HG03060 (cell line): ENCODE measurements around the gene SMIM27.
A peak's percentile ranks its signal among the peaks of the same experiment; 100 is the strongest.
"Not testable (repeated sequence)": the region's sequence is repeated elsewhere in the genome, so short reads cannot be mapped to it uniquely, and the experiment has no call there.

Experiments used
- ATAC-seq: cut with Tn5 transposase; IDR thresholded peaks from one replicate; pipeline ENCODE4 v1.9.1; 2021; ENCODE audit warnings: low read depth, moderate number of reproducible peaks; ENCODE audit not compliant: unreplicated experiment

Gene SMIM27

GRCh38 chr9:32552172-32552872, at the start of gene SMIM27, which contains the start of gene TOPORS:
Gene SMIM27 (plus strand): TSS chr9:32552327. CDS start chr9:32552435, 108 bp downstream.
Gene TOPORS (minus strand): TSS chr9:32552586. CDS start chr9:32552436, 150 bp downstream.
- ATAC-seq = peak; percentile 51

DNA sequence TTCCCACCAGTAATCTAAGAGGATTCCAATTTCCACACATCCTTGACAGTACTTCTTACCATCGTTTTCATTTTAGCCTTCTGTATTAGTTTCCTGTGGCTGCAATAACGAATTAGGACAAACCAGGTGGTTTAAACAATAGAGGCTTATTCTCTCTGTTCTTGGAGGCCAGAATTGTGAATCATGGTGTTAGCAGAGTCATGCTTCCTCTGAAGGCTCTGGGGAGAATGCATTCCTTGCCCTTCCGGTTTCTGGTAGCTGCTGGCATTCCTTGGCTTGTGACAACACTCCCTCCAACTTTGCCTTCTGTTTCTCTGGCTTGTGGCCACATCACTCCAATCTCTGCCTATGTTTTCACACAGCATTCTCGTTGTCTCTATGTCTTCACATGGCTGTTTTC, 49.7 kb upstream of the SMIM27 start:
- ATAC-seq = no peak

- ATAC-seq = no peak
Observed at GRCh38 chr9:32503008-32503407, 49.1 kb upstream of the SMIM27 start.

- no peak for ATAC-seq
Observed at GRCh38 chr9:32508728-32509127, 43.4 kb upstream of the SMIM27 start.

- no peak for ATAC-seq
Observed at GRCh38 chr9:32516241-32516640, 35.9 kb upstream of the SMIM27 start.

DNA sequence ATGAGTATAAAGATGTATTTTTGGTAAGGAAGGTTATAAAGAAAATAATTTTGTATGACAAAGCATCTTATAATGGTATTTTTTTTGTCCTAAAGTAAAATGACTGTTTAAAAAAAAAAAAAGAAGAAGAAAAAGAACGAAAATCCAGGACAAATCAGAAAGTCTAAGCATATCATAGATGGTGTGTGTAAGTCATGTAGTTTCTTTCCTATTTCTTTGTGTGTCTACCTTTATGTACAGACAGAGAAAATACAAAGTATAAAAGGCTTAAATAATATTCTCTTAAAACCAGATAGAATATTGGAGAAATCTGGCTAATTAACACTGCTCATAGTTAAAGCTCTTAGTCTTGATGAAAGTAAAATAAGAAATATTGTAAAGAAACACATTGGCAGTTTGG, 33.9 kb upstream of the SMIM27 start:
- no peak for ATAC-seq

- no peak for ATAC-seq
Observed at GRCh38 chr9:32523910-32524309, 28.2 kb upstream of the SMIM27 start.

DNA sequence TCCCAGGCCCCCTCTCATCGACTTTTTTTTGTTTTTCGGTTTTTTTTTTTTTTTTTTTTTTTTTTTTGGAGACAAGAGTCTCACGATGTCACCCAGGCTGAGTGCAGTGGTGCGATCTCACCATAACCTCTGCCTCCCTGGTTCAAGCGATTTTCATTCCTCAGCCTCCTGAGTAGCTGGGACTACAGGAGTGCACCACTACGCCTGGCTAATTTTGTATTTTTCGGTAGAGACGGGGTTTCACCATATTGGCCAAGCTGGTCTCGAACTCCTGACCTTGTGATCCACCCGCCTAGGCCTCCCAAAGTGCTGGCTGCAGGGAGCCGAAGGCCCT, 27.6 kb upstream of the SMIM27 start:
- ATAC-seq = not testable (repeated sequence)

GRCh38 chr9:32524892-32525708, 27.0 kb upstream of the SMIM27 start:
- no peak for ATAC-seq

DNA sequence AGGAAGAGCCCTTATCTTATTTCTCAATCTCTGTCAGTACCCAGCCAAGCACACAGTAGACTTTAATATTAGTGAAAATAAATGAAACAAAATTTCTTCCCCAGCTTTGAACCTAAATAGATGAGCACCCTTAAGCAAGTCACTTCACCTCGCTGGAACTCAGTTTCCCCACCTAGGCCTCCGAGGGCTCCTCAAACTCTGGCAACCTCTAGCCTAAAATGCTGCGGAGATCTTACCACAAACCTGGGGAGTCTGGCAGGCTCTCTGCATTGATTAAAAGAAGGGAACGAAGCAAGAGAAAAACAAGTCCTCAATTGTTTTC, 26.5 kb upstream of the SMIM27 start:
- no peak for ATAC-seq

GRCh38 chr9:32526041-32526706, 26.0 kb upstream of the SMIM27 start, which contains the start of gene RIGI:
Gene RIGI (minus strand): TSS chr9:32526196. CDS start chr9:32526166, 30 bp downstream.
- ATAC-seq = peak; percentile 58

GRCh38 chr9:32526707-32527048, 25.4 kb upstream of the SMIM27 start:
- ATAC-seq = no peak

GRCh38 chr9:32533336-32533735, 18.8 kb upstream of the SMIM27 start:
- ATAC-seq = no peak

GRCh38 chr9:32533816-32534215, 18.3 kb upstream of the SMIM27 start:
- no peak for ATAC-seq

DNA sequence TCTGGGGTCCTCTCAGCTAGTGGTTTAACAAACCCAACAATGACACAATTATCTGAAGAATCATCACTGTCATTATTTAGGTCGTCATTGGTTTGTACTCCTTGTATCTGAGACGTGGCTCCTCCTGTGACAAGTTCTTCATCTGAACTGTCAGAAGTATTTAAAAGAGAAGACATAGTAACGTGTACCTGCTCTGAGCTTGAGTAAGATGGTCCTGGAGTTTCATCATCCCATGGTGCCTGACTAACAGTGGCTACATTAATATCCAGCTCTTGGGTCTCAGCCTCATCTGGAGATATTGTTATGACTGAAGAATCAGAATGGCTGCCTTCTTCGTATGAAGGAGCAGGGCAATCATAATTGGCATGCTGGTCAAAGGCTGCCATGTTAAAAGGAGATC, 9.1 kb upstream of the SMIM27 start:
- no peak for ATAC-seq

DNA sequence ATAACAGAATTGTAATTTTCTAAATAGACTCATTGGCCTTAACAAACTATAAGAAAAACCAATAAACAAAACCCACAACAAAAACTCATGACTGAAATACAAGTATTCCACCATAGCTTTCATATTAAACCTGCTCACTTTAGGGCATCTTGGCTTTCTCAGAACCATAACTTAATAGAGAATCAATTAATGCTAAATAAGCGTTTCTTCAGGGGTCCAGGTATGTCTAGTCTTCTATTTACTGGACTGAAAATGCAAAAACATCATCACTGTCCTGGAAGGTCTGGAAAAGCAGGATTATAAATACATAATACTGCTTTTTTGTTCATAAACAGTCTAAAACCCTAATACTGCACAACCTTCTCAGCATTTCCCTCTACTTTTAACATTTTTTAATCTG, 6.2 kb upstream of the SMIM27 start:
- ATAC-seq = no peak

DNA sequence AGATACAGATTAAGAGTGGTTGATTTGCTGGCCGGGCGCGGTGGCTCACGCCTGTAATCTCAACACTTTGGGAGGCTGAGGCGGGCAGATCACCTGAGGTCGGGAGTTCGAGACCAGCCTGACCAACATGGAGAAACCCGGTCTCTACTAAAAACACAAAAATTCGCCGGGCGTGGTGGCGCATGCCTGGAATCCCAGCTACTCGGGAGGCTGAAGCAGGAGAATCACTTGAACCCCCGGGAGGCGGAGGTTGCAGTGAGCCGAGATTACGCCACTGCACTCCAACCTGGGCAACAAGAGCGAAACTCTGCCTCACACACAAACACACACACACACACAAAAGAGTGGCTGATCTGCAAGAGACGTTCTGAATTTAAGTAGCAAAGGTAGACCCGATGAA, 3.9 kb upstream of the SMIM27 start:
- not testable (repeated sequence) for ATAC-seq

DNA sequence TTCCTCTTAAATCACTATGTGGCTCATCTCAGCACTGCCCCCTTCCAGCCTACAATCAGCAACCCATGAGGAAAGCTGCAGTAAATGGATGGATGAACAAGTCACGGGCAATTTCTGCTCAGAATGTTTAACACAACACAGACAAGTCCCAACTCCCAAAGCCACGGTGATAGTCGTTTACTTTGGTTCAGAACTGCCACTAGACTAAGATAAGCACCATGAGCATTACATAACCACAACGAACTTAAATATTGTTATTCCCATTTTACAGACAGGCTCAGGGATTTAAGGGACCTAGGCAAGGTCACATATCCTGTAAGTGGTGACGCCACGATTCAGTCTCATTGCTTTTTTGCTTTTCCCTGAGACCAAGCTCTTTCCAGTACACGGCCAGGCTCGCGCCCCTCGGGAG, 2.0 kb upstream of the SMIM27 start:
- ATAC-seq = no peak

- peak; percentile 33 for ATAC-seq
Observed at GRCh38 chr9:32550562-32551275, 1.4 kb upstream of the SMIM27 start.

DNA sequence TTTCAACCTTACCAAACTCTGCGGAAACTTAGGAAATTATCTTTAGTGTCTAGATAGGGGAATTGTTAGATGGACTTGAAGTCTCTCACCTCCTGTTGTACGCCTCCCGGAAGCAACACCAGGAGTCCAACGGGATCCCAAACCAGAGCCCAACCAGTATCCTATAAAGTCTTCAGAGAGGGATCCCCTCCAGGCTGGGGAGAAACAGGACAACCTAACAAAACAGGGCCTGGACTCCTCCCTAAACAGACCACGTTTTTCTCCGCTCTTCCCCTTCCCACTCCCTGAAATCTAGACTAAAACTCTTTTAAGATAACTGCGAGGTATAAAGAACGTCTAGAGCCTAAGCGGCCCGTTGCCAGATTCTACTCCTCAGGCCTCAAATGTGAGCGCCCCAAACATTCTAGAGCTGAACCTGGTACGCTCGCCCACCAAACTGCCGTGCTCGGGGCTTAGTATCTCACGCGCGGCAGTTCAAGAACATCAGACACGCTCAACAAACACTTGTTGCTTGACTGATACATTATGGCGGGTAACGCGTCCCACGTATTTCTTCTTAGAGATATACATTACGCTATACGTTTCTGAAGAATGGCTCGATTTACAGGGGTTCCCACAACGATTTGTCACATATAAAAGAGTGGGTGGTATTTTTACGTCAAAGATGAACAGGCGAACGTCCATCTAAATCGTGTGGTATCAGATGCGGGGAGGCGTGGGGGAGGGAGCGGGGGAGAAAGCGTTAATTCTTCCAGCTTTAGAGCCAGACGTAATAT, 663 bp upstream of the SMIM27 start:
- ATAC-seq = no peak
